AG04449 (cell line): ENCODE results near the gene OR6J1.
"Not testable (repeated sequence)": the region's sequence is repeated elsewhere in the genome, so short reads cannot be mapped to it uniquely, and the experiment has no call there.

Source experiments
- CTCF ChIA-PET: fragments of 350-600 bp; formaldehyde crosslinking; extraction: SDS; loops from one replicate; lab custom pipeline; 2021; ENCODE audit warnings: antibody characterized with exemption; lab: Yijun Ruan, JAX
- POLR2A ChIA-PET: fragments of 400-600, 350-600 bp; formaldehyde crosslinking; extraction: SDS; loops from one replicate; lab custom pipeline; 2020; ENCODE audit warnings: antibody characterized with exemption, inconsistent platforms; lab: Yijun Ruan, JAX
- DNase-seq: peaks from one replicate; pipeline ENCODE4 v3.0.0-alpha.2; 2010; ENCODE audit warnings: low read depth, low spot score
- H3K4me3 ChIP-seq: 2 replicates; pipeline ENCODE4 v1.5.1; 2011; ENCODE audit warnings: low read depth, mild to moderate bottlenecking, control low read depth, low read length
- TF ChIP-seq, protein P1 (sequence below): IDR thresholded peaks from one replicate; pipeline ENCODE4 v1.5.1; 2011; ENCODE audit warnings: mild to moderate bottlenecking, moderate library complexity, low read length, control low read depth, inconsistent platforms; ENCODE audit not compliant: insufficient read depth; ENCODE audit errors: missing control alignments

The OR6J1 gene

DNA sequence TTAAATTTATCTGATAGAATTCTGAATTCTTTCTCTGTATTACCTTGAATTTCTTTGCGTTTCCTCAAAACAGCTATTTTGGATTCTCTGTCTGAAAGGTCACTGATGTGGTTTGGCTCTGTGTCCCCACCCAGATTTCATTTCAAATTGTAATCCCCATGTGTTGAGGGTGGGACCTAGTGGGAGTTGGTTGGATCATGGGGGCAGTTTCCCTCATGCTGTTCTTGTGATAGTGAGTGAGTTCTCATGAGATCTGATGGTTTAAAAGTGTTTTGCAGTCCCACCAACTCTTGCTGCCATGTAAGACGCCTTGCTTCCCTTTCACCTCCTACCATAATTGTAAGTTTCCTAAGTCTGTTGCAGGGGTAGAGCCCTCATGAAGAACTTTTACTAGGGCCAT is 34.1 kb upstream of the OR6J1 start:
- H3K4me3 ChIP-seq = no peak overlapping the region
- no peak for DNase-seq
- CTCF ChIA-PET = no interaction called here
- POLR2A ChIA-PET = no interaction called here
- TF ChIP-seq, protein P1, sequence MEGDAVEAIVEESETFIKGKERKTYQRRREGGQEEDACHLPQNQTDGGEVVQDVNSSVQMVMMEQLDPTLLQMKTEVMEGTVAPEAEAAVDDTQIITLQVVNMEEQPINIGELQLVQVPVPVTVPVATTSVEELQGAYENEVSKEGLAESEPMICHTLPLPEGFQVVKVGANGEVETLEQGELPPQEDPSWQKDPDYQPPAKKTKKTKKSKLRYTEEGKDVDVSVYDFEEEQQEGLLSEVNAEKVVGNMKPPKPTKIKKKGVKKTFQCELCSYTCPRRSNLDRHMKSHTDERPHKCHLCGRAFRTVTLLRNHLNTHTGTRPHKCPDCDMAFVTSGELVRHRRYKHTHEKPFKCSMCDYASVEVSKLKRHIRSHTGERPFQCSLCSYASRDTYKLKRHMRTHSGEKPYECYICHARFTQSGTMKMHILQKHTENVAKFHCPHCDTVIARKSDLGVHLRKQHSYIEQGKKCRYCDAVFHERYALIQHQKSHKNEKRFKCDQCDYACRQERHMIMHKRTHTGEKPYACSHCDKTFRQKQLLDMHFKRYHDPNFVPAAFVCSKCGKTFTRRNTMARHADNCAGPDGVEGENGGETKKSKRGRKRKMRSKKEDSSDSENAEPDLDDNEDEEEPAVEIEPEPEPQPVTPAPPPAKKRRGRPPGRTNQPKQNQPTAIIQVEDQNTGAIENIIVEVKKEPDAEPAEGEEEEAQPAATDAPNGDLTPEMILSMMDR = no peak

DNA sequence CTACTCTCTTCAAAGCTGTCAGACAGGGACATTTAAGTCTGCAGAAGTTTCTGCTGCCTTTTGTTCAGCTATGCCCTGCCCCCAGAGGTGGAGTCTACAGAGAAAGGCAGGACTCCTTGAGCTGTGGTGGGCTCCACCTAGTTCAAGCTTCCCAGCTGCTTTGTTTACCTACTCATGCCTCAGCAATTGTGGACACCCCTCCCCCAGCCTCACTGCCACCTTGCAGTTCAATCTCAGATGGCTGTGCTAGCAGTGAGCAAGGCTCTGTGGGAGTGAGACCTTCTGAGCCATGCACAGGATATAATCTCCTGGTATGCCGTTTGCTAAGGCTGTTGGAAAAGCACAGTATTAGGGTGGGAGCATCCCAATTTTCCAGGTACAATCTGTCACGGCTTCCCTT is 33.4 kb upstream of the OR6J1 start:
- H3K4me3 ChIP-seq, POLR2A ChIA-PET, CTCF ChIA-PET, DNase-seq: not testable (repeated sequence)

DNA sequence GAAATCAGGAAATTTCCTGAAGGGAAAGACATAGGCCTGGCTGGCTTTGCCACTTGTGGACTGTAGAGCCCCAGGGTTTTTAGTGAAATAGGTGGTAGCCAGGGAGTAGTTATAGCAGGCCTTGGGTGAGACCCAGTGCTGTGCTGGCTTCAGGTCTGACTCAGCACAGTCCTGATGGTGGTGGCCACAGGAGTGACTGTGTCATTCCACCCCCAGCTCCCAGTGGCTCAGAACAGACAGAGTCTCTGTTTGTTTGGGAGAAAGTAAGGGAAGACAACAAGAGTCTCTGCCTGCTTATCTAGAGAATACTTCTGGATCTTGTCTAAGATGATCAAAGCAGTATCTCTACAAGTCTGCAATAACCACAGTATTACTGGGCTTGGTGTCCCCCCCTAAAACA is 27.5 kb upstream of the OR6J1 start:
- H3K4me3 ChIP-seq = no peak overlapping the region
- ChIA-PET CTCF (interaction anchor here (1.4 kb wide), 1 partner anchor 181 kb away, joined by 3 read pairs; no protein-coding TSS in a partner anchor), POLR2A (no interaction called here)
- no peak for DNase-seq
- TF ChIP-seq, protein P1 = no peak

DNA sequence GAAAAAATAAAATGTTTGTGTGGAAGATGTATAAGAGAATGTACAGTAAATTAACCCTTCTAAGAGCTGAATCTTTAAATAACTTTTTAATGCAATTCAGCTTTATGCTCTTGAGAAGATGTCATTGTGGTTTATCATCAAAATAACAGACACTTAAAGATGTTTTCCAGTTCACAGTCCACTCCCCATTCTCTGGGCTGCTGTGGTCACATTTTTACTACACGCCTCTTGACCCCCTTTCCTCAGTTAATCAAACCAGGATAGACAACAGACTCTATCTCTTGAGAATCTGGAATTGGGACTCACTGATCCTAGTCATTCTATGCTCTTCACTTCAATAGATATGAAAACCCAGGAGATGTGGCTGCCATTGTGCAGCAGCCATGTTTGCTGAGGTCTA is 24.7 kb upstream of the OR6J1 start:
- DNase-seq = no peak
- TF ChIP-seq, protein P1 = no peak
- ChIA-PET CTCF (interaction anchor here (0.6 to 3.0 kb wide), 6 partner anchors 10 to 232 kb away, joined by 3 to 28 read pairs (median 4); no protein-coding TSS in a partner anchor), POLR2A (no interaction called here)
- H3K4me3 ChIP-seq = no peak overlapping the region

DNA sequence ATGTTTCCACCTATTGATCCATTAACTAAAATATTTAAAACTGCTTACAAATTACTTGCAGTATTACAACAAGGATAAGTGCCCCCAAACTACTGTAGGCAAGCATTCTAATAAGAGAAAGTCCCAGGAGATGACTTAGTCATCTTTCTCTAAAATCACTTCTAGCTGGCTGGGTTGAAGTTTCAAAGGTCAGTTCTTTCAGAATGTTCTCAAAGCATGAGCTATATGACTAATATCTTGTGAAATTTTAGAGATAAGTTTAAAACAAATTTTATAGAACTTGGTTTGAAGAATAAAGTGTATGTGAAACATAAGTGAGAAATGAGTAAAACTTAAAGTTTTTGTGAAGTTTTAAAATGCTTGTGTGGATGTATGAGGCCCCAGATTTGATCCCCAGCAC is 24.3 kb upstream of the OR6J1 start:
- no peak for DNase-seq
- no peak overlapping the region for H3K4me3 ChIP-seq
- TF ChIP-seq, protein P1 = no peak
- CTCF ChIA-PET = interaction anchor here (0.6 to 3.0 kb wide), 6 partner anchors 10 to 232 kb away, joined by 3 to 28 read pairs (median 4); no protein-coding TSS in a partner anchor
- POLR2A ChIA-PET = no interaction called here

DNA sequence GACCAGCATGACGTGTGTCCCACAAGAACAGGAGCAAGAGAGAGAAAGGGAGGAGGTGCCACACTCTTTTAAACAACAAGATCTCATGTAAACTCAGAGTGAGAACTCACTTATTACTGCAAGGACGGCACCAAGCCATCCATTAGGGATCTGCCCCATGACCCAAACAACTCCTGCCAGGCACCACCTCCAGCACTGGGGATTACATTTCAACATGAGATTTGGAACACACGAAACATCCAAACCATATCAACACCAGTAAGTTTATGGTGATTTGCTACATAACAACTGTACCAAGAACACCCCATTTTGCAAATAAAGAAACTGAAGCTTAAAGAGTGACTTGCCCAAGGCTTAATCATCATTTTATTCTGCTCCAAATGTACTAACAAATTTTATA is 23.7 kb upstream of the OR6J1 start:
- DNase-seq = no peak
- ChIA-PET POLR2A (no interaction called here), CTCF (interaction anchor here (1.1 to 3.0 kb wide), 5 partner anchors 9 to 233 kb away, joined by 3 to 28 read pairs (median 5); no protein-coding TSS in a partner anchor)
- H3K4me3 ChIP-seq = no peak overlapping the region
- TF ChIP-seq, protein P1 = no peak
